GM20431 (cell line): ENCODE data around the gene BBS4.
"Not testable (repeated sequence)": the region's sequence is repeated elsewhere in the genome, so short reads cannot be mapped to it uniquely, and the experiment has no call there.

Source experiments
- in situ Hi-C: fragments of 300-500 bp; cut with MseI, MboI; formaldehyde crosslinking; loops from one replicate; pipeline ENCODE4 v1.15.0; 2020; ENCODE audit warnings: low sequenced_read_pairs; ENCODE audit not compliant: unreplicated experiment

BBS4 gene

GRCh38 chr15:72698938-72699337 lies 12.9 kb downstream of the BBS4 start:
- in situ Hi-C loops, result no loop called here

GRCh38 chr15:72700076-72700475 lies 14.1 kb downstream of the BBS4 start:
- in situ Hi-C loops, result loop anchor here (25.0 kb wide), 1 partner anchor 387 kb away; no protein-coding TSS in a partner anchor

GRCh38 chr15:72706266-72706665 lies 20.3 kb downstream of the BBS4 start:
- in situ Hi-C loops, result loop anchor here (25.0 kb wide), 1 partner anchor 381 kb away; no protein-coding TSS in a partner anchor

DNA sequence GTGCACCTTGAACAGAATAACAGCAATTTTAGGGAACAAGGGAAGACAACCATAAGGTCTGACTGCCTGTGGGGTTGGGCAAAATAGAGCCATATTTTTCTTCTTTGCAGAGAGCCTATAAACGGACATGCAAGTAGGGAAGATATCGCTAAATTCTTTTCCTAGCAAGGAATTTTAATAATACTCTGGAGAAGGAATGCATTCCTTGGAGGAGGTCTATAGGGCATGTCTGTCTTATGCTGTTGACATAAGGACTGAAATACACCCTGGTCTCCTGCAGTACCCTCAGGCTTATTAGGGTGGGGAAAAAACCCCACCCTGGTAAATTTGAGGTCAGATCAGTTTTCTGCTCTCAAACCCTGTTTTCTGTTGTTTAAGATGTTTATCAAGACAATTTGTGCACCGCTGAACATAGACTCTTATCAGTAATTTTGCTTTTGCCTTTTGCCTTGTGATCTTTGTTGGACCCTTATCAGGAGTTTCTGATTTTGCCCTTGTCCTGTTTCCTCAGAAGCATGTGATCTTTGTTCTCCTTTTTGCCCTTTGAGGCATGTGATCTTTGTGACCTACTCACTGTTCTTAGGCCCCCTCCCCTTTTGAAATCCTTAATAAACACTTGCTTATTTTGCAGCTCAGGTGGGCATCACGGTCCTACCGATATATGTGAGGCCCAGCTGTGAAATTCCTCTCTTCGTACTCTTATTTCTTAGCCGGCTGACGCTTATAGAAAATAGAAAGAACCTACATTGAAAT lies 22.7 kb downstream of the BBS4 start:
- in situ Hi-C loops, result loop anchor here (25.0 kb wide), 1 partner anchor 379 kb away; no protein-coding TSS in a partner anchor

- in situ Hi-C loops, result loop anchor here (25.0 kb wide), 1 partner anchor 365 kb away; no protein-coding TSS in a partner anchor
Observed at GRCh38 chr15:72722071-72722696, 36.2 kb downstream of the BBS4 start.

DNA sequence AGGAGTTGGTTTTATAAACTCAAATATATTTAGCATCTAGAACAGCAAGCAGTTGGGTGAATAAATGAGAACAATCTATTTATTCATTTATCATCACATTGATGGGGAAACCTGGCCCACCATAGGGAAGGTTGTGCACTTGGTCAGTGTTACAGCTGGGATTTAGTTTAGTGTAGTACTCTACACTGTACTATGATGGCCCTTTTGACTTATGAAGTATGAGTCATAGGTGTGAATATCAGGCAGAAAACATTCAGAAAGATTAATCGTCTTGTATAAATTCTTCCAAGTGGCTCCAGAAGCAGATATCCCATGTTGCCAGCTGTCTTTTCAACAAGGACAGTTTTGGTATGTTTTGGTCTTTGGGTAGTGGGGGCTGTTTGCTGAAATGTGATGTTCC lies 38.0 kb downstream of the BBS4 start:
- in situ Hi-C loops, result loop anchor here (25.0 kb wide), 1 partner anchor 363 kb away; no protein-coding TSS in a partner anchor

- in situ Hi-C loops, result no loop called here
Observed at GRCh38 chr15:72725446-72725845, 39.4 kb downstream of the BBS4 start.

DNA sequence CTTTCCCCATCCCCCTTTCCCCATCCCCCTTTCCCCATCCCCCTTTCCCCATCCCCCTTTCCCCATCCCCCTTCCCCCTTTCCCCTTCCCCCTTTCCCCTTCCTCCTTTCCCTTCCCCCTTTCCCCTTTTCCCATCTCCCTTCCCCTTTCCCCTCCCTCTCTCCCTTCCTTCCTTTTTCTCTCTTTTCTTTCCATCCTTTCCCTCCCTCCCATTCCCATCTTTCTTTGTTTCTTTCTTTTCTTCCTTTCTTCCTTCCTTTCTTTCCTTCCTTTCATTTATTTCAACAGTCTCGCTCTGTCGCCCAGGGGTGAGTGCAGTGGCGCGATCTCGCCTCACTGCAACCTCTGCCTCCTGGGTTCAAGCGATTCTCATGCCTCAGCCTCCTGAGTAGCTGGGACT lies 39.8 kb downstream of the BBS4 start:
- in situ Hi-C loops, result not testable (repeated sequence)

GRCh38 chr15:72727154-72727553 lies 41.1 kb downstream of the BBS4 start:
- in situ Hi-C loops, result no loop called here

DNA sequence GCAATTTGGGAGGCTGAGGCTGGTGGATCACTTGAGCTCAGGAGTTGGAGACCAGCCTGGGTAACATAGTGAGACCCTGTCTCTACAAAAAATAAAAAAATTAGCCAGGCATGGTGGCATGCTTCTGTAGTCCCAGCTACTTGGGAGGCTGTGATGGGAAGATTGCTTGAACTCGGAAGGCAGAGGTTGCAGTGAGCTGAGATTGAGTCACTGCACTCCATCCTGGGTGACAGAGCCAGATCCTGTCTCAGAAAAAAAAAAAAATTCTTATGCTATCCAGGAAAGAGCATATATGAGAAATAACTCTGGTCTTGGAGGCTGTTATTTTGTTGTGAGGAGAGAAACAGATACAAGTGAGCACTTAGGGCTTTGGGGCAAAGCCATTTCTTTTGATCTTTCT lies 42.2 kb downstream of the BBS4 start:
- in situ Hi-C loops, result not testable (repeated sequence)

DNA sequence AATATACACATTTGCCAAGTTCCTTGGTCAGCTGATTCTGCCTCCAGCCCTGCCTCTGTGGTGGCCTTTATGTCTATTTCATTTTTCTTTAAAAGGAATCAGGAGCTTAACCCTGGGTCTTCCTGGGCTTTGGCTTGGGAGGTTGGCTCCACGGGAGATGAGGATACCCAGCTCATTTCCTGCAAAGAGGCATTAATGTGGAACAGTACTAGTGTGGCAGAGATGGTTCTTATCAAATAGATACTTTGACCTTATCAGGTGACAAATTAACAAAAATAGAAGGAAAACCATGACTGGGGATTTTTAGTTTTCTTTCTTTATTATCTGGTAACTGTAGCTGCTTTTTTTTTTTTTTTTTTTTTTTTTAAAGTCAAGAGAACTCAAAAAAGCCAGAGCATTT lies 42.8 kb downstream of the BBS4 start:
- in situ Hi-C loops, result no loop called here

GRCh38 chr15:72732086-72732485 lies 46.1 kb downstream of the BBS4 start:
- in situ Hi-C loops, result no loop called here

- in situ Hi-C loops, result no loop called here
Observed at GRCh38 chr15:72732516-72732915, 46.5 kb downstream of the BBS4 start.

- in situ Hi-C loops, result no loop called here
Observed at GRCh38 chr15:72733941-72734738, 48.1 kb downstream of the BBS4 start.

DNA sequence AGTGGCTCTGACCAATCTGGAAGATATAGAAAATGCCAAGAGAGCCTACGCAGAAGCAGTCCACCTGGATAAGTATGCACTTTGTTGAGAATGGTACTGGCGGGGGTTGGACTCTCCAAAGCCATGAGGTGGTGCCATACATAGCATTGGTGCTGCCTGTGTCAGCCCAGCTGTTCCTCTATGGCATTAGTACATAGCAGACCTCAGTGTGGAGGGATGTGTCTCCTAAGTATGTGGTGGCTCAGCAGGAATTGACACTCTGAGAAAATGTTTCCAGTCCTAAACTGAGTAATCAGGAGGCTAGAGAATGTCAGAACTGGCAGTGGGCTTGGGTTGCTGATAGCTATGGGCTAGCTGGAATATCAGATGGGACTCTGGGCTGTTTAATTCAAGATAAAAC lies 49.1 kb downstream of the BBS4 start:
- in situ Hi-C loops, result no loop called here

DNA sequence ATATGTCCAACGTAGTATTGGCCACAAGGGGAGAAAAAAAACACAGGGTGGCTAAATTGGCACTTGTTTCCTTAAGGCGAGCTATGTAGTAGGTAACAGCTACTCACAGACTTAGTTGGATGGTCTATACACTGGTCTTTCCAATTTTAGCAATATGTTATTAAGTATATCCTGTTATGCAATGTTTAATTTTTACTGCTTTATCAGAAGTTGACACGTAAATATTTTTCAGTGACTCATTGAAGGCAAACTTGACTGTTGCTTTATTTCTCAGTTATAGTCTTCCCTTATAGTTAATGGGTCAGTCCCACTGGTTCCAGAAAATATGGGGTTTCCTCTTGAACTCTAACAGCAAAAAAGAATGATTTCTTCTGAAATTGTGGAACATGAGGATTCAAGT lies 51.1 kb downstream of the BBS4 start:
- in situ Hi-C loops, result no loop called here

GRCh38 chr15:72737723-72738122 lies 51.7 kb downstream of the BBS4 start:
- in situ Hi-C loops, result no loop called here

DNA sequence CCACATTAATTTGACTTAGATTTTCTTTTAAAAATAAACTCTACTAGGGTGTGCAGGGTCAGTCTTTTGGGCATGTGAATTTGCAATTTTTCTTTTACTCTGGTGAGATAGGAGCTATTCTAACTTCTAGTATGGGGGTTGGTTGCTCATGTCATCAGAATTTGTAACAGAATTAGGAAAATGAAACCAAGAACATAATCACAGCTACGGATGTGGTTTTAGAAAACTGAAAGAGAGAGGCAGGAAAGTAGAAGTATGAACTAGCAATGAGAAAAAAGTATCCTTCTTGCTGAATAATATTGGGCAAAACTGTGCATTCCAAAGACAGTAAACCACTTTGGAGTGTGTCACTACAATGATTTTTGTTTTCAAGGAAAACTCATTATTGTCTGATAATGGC lies 54.2 kb downstream of the BBS4 start:
- in situ Hi-C loops, result no loop called here

- in situ Hi-C loops, result no loop called here
Observed at GRCh38 chr15:72749700-72750099, 63.7 kb downstream of the BBS4 start.

DNA sequence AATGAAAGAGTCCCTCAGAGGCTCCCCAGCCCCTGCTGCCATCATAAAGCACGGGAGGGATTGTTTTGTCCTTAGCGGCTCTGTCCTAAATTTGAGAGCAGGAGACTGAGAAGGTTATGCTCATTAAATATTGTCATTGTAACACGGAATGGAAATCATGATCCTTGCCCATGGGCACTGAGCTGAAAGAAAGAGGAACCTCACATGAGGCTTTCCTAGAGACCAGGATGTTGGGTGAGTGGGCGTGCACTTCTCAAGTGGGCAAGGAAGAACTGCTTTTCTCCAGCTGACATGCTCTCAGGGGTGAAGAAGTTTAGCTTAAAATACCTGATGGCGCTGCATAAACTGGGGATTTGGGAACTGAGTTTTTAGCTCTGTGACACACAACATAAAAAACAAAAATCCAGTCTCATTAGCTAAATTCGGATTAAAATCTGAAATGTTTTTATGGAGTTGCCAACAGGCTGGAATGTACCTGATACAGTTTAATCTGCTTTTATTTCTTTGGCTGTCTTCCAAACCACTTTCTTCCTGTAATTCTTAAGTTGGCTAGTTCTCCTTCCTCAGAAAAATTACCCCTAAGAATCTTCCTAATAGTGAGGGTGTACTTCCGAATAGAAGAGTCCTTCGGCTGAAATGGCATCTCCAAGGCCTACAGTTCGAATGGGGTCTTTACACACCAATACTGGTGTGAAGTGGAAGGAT lies 65.9 kb downstream of the BBS4 start:
- in situ Hi-C loops, result no loop called here
